ENCODE data around the gene ANKS1B. TPM values are rescaled to one million over a fixed set of nuclear protein-coding genes. Genes with fewer than 3 reads are reported as not detected.

The ANKS1B gene
- 534 TPM for total RNA-seq

GRCh38 chr12:99984271-99985128 lies at the start of gene ANKS1B:
TSS of gene ANKS1B (minus strand) at chr12:99984936. CDS start at chr12:99984237, 699 bp downstream.

GRCh38 chr12:99647453-99647852 lies 337.3 kb downstream of the ANKS1B start, which contains the start of gene GARIN6:
TSS of gene GARIN6 (plus strand) at chr12:99647753. CDS start at chr12:99648175, 422 bp downstream.

Small RNA genes lying within 50 kb of the gene (small RNA-seq; reads per million reads assigned to genes)
- not detected for gene RNA5SP366 (ENCODE audit: low replicate concordance)

Other genes with a start within 250 kb of the ANKS1B start
- gene BLTP3B, start 157.9 kb upstream of the ANKS1B start, total RNA-seq = 109 TPM
- 36.3 TPM for gene ACTR6, start 215.9 kb upstream of the ANKS1B start, total RNA-seq